Adipocyte (in vitro differentiated cells): Measurements from ENCODE around the gene CDCA4.
A peak's percentile ranks its signal among the peaks of the same experiment; 100 is the strongest.

Source experiments
- DNase-seq: peaks from one replicate; pipeline ENCODE4 v3.0.0-alpha.2; 2015; ENCODE audit warnings: low read depth
- H3K27me3 ChIP-seq: replicated peaks from 2 replicates; pipeline ENCODE4 v1.7.0; 2013; ENCODE audit warnings: mild to moderate bottlenecking, low read length, moderate library complexity; ENCODE audit not compliant: control insufficient read depth, insufficient read depth
- H3K36me3 ChIP-seq: 2 replicates; pipeline ENCODE4 v1.7.0; 2013; ENCODE audit warnings: low read length, mild to moderate bottlenecking, moderate library complexity; ENCODE audit not compliant: control insufficient read depth, insufficient read depth, severe bottlenecking
- H3K4me1 ChIP-seq: 2 replicates; pipeline ENCODE4 v1.7.0; 2013; ENCODE audit warnings: mild to moderate bottlenecking, low read length, moderate library complexity; ENCODE audit not compliant: control insufficient read depth, insufficient read depth
- H3K4me3 ChIP-seq: 2 replicates; pipeline ENCODE4 v1.7.0; 2013; ENCODE audit warnings: mild to moderate bottlenecking, low read length, moderate library complexity
- H3K9ac ChIP-seq: 2 replicates; pipeline ENCODE4 v1.7.0; 2013; ENCODE audit warnings: mild to moderate bottlenecking, low read length, moderate library complexity
- H3K9me3 ChIP-seq: 2 replicates; pipeline ENCODE4 v1.7.0; 2013; ENCODE audit warnings: mild to moderate bottlenecking, low read length, moderate library complexity; ENCODE audit not compliant: control insufficient read depth

Gene CDCA4

DNA sequence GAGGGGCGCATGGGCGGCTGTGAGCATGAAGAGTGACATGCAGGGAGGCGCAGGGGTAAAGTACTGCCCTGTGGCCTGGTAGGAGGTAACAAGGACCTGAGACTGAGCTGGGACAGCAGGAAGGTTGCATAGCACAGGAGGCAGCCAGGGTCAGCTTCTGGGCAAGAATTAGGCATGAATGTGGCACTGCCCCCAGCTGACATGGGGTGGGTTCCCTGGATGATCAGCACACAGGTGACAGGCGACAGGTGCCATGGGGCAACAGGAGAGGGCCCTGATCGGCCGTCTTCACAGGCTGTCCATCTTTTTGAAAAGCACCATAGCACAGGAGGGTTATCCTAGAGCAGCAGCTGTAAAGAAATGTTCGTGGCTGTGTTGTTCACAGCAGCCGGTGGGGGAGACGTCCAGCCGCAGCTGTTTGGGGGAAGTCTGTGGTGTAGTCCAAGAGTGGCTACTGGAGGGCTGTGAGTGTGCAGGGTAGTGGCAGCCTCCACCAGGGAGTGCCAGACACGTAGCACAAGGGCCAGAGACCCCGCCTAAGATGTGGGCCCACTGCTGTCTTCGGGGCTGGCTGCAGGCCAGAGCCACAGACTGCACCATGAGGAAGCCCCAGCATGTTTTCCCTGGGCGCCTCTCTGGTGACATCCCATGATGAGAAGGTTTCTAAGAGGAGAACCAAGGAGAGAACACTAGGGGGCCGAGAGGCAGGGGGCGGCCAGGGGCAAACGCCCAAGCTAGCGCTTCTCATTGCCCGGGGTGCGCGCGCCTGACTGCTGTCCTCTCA is 26.9 kb downstream of the CDCA4 start:
- Histone ChIP-seq H3K4me3 (no peak overlapping the region), H3K9me3 (no peaks in the 10 kb centered on the region), H3K36me3 (peaks cover 38% of the 10 kb centered on the region), H3K4me1 (no peaks in the 10 kb centered on the region), H3K27me3 (no peaks in the 10 kb centered on the region), H3K9ac (no peak overlapping the region)
- DNase-seq = no peak

DNA sequence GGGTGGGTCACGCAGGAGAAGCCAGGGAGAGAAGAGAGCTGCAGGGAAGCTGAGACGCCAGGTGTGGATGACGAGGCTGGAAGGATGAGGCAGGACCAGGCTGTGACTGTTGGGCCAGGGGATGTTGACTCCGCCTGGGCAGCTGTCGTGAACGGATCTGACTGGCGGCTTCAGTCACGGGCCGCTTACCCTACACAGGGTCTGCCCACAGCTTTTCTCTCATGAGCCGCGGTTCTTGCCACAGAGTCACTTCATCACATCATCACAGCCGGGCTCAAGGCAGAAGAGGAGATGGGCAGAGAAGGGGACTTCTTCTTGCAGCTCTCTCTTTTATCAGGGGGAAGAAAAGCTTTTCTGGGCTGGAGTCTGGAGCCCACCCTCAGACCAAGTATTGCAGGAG is 27.6 kb downstream of the CDCA4 start:
- Histone ChIP-seq H3K9ac (no peak overlapping the region), H3K4me1 (no peaks in the 10 kb centered on the region), H3K36me3 (peaks cover 38% of the 10 kb centered on the region), H3K4me3 (no peak overlapping the region), H3K27me3 (no peaks in the 10 kb centered on the region), H3K9me3 (no peaks in the 10 kb centered on the region)
- no peak for DNase-seq

DNA sequence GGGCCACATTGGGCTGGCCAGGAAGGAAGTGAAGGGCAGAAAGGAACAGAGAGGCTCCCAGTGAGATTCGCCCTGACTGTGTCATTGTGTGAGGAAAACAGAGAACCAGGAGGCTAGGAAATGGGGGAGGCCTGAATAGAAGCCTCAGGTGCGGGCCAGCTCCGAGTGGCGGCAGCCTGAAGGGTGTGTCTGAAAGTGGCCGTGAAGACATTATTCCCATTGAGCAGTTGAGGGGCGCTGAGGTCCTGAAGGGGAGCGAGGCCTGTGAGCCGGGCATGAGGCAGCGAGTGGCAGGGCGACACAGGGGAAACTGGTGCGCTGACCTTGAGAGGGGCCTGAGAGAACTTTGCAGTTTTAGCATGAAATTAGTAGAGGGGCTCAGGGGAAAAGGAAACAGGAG is 28.4 kb downstream of the CDCA4 start:
- Histone ChIP-seq H3K4me1 (no peaks in the 10 kb centered on the region), H3K27me3 (no peaks in the 10 kb centered on the region), H3K36me3 (peaks cover 38% of the 10 kb centered on the region), H3K9me3 (no peaks in the 10 kb centered on the region), H3K4me3 (no peak overlapping the region), H3K9ac (no peak overlapping the region)
- DNase-seq = no peak

DNA sequence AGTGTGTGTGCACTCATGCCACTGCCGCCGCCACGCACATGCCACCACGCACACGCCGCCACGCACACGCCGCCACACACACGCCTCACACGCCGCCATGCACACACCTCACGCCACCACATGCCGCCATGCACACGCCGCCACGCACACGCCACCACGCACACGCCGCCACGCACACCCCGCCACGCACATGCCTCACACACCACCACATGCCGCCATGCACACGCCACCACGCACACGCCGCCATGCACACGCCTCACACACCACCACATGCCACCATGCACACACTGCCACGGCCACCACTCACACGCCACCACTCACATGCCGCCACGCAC is 29.0 kb downstream of the CDCA4 start:
- Histone ChIP-seq H3K4me1 (peaks cover 2% of the 10 kb centered on the region), H3K36me3 (peaks cover 38% of the 10 kb centered on the region), H3K9ac (no peak overlapping the region), H3K9me3 (no peaks in the 10 kb centered on the region), H3K27me3 (no peaks in the 10 kb centered on the region), H3K4me3 (no peak overlapping the region)
- no peak for DNase-seq

DNA sequence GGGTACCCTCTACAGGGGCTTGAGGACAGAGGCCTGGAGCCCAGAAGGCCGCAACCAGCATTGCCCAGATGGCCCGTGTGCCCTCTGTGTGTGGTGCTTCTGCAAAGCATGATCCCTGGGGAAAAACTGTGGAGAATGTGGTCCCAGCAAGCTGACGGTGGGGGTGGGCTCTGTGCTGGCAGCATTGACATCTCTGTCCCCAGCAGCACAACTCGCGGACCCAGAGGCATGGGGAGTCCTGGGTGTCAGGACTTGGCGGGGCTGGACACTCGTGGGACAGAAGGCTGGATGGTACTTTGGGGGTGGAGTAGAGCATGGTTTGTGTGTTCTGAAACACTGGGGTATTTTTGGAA is 31.0 kb downstream of the CDCA4 start:
- Histone ChIP-seq H3K4me1 (peaks cover 9% of the 10 kb centered on the region), H3K9me3 (no peaks in the 10 kb centered on the region), H3K9ac (no peak overlapping the region), H3K4me3 (no peak overlapping the region), H3K27me3 (no peaks in the 10 kb centered on the region), H3K36me3 (peaks cover 28% of the 10 kb centered on the region)
- no peak for DNase-seq

DNA sequence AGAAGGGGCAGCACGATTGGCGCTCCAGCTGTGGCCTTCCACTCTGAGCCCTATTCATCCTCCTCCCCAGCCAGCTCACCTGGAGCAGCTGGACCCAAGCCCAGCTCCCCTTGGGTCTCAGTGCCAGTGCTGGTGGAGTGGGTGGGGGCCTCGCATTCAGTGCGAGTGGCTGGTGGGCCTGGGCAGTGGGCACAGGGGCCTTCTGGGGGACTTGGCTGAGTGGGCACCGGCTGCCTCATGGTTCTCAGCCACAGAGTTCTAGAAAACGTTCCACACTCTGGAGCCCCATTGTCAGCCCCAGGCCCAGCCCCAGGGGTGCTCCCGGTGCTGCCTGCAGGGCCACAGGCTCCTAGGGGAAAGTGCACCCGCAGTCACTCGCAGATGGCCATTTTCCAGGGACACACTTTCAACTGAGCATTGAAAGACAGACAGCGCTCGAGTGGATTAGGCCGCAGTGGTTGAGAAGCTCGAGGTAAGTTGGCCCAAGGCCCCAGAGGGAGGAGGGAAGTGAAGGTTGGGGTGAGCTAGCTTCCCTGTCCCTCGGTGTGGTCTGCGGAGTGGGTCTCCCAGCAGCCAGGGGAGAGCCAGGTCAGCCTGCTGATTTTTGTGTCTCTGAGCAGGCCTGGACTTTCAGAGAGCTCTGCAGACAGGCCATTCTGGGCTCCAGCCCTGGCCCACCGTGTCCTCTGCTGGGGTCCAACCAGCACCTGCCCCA is 31.5 kb downstream of the CDCA4 start:
- Histone ChIP-seq H3K36me3 (peaks cover 28% of the 10 kb centered on the region), H3K9ac (no peak overlapping the region), H3K4me1 (peaks cover 9% of the 10 kb centered on the region), H3K9me3 (no peaks in the 10 kb centered on the region), H3K27me3 (no peaks in the 10 kb centered on the region), H3K4me3 (no peak overlapping the region)
- no peak for DNase-seq

DNA sequence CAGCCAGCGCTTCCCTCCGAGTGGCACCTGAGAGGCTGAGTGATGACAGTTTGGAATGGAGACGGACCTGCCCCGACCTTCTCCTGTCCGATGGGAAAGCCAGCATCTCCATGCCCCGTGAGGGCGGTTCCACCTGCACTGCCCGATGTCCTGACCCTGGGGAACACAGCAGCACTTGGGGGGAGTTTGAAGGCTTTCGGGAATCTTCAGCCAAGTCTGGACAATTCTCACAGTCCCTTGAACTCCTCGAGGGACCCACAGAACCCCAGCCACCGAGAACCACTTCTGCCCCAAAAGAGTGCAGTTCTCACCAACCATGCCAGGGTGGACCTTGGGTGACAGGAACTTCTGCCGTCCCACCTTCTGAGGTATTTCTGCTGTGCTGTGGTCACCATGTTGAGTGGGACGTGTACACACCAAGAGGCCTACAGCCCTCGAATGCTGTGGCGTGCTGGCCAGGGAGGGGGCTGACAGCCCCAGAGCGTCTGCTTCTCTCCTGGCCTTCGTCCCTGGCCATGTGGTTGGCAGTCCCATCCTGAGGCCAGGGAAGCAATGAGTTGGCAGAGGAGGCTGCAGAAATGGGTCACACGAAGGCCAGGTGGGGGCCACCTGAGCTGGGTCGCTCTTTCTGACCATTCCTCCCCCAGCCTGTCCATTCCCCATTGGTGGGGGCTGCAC is 34.3 kb downstream of the CDCA4 start:
- Histone ChIP-seq H3K9me3 (no peaks in the 10 kb centered on the region), H3K9ac (peak overlapping the region; percentile 85), H3K4me3 (peak overlapping the region; percentile 85), H3K36me3 (peaks cover 5% of the 10 kb centered on the region), H3K27me3 (no peaks in the 10 kb centered on the region), H3K4me1 (peaks cover 9% of the 10 kb centered on the region)
- DNase-seq = no peak

DNA sequence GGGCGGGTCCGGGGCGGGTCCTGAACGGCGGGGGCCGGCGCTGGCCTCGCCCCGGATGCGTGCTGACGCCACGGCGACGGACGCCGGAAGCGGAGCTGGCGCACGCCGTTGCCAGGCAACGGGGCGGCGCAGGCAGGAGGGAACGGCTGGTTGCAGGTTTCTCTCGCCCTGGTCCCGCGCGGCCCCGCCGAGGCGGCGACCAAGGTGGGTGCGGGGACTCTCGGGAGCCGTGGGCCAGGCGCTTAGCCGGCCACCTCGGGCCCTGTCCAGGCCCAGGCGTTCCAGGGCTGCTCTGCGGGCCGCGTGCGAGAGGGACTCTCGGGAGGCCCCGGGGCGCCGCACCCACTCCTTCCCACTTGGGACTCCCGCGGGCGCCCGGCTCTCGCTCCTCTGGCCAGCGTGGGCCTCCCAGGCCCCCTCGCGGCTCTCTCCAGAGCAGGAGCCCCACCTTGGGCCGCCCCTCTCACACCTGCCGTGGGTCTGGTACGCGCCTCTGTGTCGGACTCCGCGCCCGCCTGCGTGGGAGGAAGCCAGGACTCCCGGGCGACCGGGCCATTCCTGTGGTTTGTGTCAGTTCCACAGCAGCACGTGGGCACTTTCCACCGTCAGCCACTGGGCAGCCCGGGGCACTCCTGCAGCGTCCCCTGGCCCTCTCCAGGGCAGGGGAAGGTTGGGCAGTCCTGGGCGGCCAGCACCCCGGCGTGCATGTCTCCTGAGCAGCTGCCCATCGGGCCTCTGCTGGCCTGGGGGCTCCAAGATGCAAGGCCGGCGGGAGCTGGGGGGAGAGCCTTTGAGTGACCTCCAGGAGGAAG is 35.0 kb downstream of the CDCA4 start, which contains the start of gene CLBA1:
Gene CLBA1, plus strand, starts transcription at position 114 of the 812 bp plus-strand sequence. Its CDS starts 644 bp downstream, at position 758.
- Histone ChIP-seq H3K36me3 (no peaks in the 10 kb centered on the region), H3K4me3 (peak within 1 kb of the TSS; percentile 85), H3K9me3 (no peaks in the 10 kb centered on the region), H3K27me3 (no peaks in the 10 kb centered on the region), H3K4me1 (peaks cover 9% of the 10 kb centered on the region), H3K9ac (peak within 1 kb of the TSS; percentile 85)
- peak; percentile 97 for DNase-seq

DNA sequence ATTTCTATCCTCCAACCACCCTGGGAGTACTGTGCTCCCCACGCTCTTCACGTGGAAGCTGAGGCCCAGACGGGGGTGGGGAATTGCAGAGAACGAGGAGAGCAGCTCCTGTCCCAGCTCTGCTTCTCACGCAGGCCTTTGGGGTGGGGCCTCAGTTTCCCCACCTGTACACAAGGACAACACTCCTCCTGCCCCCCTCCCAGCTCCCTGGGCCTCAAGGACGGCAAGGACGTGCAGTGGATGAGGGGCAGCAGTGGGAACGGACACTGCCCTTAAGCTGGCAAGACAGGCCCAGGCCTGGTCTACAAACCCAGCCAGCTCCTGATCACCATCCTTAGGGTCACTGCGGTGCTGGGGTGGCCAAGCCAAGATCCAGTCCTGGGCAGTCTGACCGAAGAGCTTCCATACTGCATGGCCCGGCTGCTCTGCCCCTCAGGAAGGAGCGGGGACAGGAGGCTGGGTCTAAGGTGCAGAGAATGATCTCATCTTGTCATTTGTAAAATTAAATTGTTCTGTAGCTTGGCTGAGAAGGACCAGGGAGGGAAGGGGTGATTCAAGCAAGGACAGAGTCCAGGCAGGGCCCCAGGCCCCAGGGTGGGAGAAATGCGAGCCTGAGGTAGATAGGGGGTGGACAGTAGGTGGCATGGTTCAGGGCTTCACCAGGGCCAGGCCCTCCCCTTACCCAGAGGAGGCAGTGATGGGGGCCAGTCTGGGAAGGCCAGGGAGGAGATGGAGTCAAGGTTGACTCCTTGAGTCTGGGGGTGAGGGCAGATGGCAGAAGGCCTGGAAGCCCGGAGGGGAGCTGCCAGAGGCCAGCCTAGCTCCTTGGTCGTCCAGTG is 36.6 kb downstream of the CDCA4 start:
- H3K9me3 ChIP-seq = no peaks in the 10 kb centered on the region
- H3K36me3 ChIP-seq = no peaks in the 10 kb centered on the region
- no peaks in the 10 kb centered on the region for H3K27me3 ChIP-seq
- no peak overlapping the region for H3K4me3 ChIP-seq
- DNase-seq = no peak
- peaks cover 9% of the 10 kb centered on the region for H3K4me1 ChIP-seq
- H3K9ac ChIP-seq = no peak overlapping the region

DNA sequence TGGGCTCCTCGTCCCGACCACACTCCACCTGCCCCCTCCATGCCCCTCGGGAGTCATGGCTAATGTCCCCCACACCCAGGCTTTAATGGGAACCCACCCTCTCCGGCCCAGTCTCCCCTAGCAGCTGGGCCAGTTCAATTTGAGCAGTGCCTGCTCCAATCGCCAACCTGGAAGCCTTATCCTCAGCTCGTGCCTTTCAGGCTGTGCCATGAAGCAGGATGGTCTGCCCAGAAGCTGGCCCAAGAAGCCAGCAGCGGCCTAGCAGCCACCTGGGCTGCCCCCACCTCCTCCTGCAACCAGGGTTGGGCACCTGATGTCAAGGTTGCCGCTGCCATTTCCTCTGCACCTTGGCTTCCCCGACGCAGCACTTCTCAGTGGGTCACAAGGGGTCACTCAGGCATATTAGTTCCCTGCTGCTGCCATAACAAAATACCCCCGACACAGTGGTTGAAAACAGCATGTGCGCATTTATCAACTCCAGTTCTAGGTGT is 37.6 kb downstream of the CDCA4 start:
- Histone ChIP-seq H3K27me3 (peaks cover 4% of the 10 kb centered on the region), H3K4me1 (peaks cover 9% of the 10 kb centered on the region), H3K36me3 (no peaks in the 10 kb centered on the region), H3K9me3 (no peaks in the 10 kb centered on the region), H3K9ac (no peak overlapping the region), H3K4me3 (no peak overlapping the region)
- no peak for DNase-seq
